Lower leg skin (tissue), 3 donors: Measurements from ENCODE around the gene ARID5A.
"Not testable (repeated sequence)": the region's sequence is repeated elsewhere in the genome, so short reads cannot be mapped to it uniquely, and the experiment has no call there.

Experiments used
- CTCF ChIP-seq, 3 donors: fragments of 450-650 bp; IDR thresholded peaks; one replicate each; pipeline ENCODE4 v1.5.1; 2016; ENCODE audit warnings: antibody characterized with exemption in 3 of 3, mild to moderate bottlenecking in 3 of 3, moderate library complexity in 2 of 3
- POLR2A ChIP-seq, 2 donors: fragments of 450-650 bp; IDR thresholded peaks; one replicate each; pipeline ENCODE4 v1.6.1; 2016 to 2017; ENCODE audit warnings: antibody characterized with exemption in 2 of 2, mild to moderate bottlenecking in 1 of 2, moderate library complexity in 1 of 2

GRCh38 chr2:96557421-96557820, 20.9 kb downstream of the ARID5A start:
- not testable (repeated sequence) for TF ChIP-seq CTCF, POLR2A (IDR thresholded peaks at IDR 0.05)
